CD4-positive, alpha-beta T cell treated with Interleukin-2 at 100 ng/mL for 4 hours (primary cell): ENCODE results near the gene SMAP1.
"Not testable (repeated sequence)": the region's sequence is repeated elsewhere in the genome, so short reads cannot be mapped to it uniquely, and the experiment has no call there.

Experiments used
- DNase-seq: peaks from one replicate; pipeline ENCODE4 v3.0.0-alpha.2; 2020; ENCODE audit warnings: low spot score

Gene SMAP1

DNA sequence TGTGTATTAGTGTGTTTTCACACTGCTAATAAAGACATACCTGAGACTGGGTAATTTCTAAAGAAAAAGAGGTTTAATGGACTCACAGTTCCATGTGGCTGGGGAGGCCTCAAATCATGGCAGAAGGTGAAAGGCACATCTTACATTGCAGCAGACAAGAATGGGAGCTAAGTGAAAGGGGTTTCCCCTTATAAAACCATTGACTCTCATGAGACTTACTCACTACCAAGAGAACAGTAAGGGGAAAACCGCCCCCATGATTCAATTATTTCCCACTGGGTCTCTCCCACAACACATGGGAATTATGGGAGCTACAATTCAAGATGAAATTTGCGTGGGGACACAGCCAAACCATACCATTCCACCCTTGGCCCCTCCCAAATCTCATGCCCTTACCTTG lies 73.1 kb downstream of the SMAP1 start:
- DNase-seq, result not testable (repeated sequence)

DNA sequence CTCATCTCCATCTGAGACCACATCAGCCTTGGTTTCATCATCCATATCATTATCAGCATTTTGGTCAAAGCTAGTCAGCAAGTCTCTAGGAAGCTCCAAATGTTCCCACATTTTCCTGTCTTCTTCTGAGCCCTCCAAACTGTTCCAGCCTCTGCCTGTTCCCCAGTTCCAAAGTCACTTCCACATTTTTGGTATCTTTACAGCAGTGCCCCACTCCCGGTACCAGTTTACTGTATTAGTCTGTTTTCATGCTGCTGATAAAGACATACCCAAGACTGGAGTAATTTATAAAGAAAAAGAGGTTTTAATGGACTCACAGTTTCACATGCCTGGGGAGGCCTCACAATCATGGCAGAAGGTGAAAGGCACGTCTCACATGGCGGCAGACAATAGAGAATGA lies 74.8 kb downstream of the SMAP1 start:
- not testable (repeated sequence) for DNase-seq

DNA sequence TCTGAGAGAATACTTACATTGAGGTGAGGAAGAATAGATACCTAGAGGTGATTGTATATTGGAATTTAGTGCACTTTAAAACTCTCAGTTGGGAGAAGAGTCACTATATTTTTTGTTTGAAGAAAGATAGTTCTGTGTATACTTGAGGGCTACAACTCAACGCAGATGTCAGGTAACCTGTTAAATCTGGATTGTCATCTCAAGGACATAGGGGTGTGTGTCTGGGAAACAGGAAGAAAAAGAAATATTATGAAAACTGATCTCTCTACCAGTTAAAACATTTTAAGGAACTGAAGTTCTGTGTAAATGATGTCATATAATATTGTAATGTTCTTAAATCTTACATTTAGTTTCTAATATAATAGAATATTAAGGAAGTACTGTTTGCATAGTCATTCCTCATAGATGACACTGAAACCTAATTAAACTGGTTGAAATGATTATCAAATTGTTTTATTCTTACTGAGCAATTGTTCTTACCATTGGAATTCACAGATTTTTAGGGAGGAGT lies 86.2 kb downstream of the SMAP1 start:
- DNase-seq, result no peak

DNA sequence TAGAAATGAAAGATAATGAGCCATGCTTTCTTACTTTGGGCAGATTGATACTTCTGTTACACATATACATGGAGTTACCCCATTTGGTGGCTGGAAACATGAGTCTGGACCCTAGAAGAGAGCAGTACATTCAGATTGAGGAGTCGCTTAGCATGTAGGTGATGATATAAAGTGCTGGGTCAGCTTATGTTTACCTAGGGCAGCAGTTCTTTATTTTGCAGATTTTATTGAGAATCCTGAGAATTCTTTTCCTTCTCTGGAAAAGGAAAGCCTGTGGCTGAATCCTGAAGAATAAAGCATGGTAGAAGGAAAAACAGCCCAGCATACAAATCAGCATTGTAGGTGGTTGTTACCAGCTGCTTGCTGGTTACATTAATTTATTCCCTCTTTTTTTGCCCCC lies 91.2 kb downstream of the SMAP1 start:
- DNase-seq, result no peak

DNA sequence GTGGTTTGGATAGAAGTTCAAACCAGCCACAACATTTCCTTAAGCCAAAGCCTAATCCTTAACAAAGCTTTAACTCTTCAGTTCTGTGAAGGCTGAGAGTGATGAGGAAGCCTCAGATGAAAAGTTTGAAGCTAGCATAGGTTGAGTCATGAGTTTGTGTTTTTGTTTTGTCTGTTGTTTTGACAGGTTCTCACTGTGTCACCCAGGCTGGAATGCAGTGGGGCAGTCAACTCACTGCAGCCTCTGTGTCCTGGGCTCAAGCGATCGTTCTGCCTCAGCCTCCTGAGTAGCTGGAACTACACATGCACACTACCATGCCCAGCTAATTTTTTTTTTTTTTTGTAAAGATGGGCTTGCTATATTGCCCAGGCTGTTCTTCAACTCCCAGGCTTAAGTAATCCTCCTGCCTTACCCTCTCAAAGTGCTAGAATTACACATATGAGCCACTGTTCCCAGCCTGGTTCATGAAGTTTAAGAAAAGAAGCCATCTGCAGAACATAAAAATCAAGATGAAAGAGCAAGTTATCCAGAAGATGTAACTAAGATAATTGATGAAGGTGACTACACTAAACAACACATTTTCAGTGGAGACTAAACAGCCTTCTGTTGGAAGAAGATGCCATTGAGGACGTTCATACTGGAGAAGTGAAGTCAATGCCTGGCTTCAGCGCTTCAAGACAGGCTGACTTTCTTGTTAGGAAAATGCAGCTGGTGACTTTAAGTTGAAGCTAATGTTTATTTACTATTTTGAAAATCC lies 96.2 kb downstream of the SMAP1 start:
- no peak for DNase-seq

DNA sequence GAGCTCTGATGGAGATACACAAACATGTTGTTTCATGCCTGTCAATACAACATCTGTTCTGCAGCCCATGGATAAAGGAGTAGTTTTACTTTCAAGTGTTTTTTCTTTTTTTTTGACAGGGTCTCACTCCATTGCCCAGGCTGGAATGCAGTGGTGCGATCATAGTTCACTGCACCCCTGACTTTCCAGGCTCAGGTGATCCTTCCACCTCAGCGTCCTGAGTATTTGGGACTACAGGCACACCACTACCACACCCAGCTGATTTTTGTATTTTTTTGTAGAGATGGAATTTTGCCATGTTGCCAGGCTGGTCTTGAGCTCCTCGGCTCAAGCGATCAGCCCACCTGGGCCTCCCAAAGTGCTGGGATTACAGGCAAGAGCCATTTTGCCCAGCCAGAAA lies 97.0 kb downstream of the SMAP1 start:
- no peak for DNase-seq

DNA sequence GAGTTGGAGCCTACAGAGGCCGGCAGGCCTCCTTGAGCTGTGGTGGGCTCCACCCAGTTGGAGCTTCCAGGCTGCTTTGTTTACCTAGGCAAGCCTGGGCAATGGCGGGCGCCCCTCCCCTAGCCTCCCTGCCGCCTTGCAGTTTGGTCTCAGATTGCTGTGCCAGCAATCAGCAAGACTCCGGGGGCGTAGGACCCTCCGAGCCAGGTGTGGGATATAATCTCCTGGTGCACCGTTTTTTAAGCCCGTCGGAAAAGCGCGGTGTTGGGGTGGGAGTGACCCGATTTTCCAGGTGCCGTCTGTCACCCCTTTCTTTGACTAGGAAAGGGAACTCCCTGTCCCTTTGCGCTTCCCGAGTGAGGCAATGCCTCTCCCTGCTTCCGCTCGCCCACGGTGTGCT lies 103.7 kb downstream of the SMAP1 start:
- DNase-seq, result not testable (repeated sequence)

DNA sequence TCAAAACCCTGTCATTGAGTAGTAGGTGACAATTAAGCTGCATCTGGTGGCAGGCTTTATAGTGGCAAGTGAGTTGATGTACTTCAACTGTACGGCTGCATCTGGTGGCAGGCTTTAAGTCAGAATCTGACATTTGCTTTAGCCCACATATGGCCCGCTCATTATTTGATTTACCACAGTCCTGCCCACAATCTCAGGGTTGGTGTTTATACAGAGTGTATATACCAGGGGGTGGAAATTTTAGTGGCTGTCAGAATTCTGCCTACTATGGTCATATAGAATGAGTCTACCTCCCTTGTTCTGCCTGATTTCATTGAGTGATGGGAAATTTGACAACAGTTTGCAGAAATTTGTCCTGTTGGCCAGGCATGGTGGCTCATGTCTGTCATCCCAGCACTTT lies 112.3 kb downstream of the SMAP1 start:
- no peak for DNase-seq

DNA sequence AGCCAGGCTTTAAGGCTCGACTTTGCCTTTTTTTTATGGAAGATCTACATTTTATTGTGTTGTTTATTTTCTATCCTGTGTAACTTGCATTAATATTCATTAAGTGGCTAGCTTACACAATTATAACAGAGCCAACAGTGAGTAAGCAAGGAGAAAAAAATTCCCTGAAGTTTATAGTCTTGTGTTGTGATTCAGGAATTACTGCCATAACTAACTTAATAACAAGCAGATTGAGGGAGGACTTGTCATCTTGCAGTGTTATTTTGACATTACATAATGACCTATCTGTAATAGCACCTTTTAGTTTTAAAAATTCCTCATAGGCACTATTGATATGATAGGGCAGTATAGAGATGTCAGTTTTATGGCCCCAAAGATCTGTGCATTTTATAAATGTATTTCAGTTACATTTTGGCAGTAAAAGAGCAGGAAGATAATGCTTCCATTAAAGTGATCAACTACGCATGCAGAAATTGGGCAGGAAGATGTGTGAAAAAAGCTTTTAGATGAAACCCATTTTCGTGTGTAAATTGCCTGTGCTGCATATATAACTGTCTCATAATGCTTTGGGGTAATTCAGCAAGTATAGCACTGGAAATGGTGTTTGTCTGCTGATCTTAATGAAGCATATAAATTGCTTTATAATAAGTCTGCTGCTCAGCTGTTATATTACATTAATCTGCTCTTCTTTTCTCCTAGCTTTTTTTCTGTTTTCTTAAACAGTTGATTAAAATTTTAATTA lies 123.0 kb downstream of the SMAP1 start:
- no peak for DNase-seq

DNA sequence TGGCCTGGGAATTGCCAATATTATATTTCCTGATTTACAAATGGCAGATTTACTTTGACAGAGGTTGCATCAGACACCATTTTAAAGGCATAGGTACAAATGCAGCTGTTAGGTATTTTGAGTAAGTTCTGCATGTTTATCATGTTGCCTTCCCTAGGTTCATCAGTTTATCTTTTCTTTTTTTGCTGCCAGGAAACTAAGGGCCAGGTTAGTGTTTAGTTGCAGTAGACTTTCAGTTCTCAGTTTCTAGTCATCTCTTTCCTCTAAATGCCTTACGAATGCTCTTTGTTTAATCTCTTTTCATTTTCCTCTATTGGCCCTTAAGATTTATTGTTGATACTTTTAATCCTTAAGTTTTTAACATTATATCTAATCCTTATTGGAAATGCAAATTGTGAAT lies 129.9 kb downstream of the SMAP1 start:
- DNase-seq, result no peak

DNA sequence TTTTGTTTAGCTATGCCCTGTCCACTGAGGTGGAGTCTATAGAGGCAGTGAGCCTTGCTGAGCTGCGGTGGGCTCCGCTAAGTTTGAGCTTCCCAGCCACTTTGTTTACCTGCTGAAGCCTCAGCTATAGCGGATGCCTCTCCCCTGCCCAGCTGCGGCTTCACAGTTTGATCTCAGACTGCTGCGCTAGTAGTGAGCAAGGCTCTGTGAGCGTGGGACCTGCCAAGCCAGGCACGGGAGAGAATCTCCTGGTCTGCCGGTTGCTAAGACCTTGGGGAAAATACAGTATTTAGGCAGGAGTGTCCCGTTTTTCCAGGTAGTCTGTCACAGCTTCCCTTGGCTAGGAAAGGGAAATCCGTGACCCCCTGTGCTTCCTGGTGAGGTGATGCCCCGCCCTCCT lies 138.4 kb downstream of the SMAP1 start:
- DNase-seq, result no peak

DNA sequence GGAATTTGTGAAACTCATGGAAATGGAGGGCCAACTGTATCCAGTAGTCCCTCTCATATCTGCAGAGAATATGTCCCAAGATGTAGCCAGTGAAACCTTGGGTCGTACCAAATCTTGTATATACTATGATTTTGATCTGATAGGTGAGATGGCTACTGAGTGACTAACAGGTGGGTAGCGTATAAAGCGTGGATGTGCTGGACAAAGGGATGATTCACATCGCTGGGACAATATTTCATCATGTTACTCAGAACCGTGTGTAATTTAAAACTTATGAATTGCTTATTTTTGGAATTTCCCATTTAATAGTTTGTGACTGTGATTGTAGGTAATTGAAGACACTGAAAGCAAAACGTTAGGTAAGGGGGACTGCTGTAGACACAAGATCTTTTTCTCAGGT lies 144.1 kb downstream of the SMAP1 start:
- no peak for DNase-seq

DNA sequence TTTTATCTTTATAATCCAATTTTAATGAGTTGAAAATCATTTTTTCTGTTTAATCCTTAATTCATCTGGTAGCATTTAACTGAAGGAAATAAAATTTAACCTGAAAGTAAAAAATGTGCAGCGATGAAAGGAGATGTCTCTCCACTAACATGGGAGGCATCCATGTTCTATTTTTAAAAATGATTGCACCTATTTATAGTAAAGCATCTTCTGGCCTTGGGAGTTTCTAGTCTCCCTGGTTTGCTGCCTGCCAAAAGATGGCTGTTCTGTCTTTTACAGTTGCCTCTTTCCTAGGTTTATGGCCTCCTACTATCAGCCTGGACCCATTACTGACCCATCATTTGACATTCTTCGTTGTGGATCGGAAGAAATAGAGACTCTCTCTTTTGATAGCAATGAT lies 146.2 kb downstream of the SMAP1 start:
- no peak for DNase-seq

DNA sequence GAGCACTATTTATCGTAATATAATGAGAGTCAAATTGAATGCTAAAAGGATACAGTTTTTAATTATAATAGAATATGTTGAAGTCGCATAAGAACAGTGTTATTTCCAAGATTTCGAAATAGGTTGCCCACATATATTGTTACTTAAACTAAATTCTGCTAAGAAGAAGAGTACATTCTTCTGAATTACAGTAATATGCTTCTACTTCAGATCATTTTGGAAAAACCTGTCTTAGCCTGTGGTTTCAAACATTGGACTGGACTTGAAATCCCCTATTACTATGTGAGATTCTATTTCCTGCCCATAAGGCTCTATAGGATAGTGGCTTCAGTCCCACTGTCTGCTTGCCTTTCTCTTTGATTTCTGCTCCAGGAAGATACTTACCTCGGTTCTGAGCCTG lies 152.0 kb downstream of the SMAP1 start:
- no peak for DNase-seq

DNA sequence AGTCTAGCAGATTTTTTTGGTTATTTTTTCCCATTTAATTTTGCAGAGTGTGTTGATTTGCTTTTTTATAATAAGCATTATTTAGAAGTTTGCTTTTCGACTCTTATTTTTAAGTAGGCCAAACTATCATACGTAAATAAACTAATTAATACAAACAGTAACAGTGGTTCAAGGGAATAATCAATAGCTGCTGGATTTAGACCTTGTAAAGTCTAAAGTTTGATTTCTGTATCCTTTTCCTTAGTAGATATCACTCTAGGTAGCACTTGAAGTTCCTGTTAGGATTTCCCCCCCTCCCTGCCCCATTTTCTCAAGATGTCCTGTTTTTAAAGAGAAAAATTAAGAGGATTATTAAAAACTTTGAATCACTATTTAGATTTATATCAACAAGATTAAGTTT lies 153.1 kb downstream of the SMAP1 start:
- no peak for DNase-seq

DNA sequence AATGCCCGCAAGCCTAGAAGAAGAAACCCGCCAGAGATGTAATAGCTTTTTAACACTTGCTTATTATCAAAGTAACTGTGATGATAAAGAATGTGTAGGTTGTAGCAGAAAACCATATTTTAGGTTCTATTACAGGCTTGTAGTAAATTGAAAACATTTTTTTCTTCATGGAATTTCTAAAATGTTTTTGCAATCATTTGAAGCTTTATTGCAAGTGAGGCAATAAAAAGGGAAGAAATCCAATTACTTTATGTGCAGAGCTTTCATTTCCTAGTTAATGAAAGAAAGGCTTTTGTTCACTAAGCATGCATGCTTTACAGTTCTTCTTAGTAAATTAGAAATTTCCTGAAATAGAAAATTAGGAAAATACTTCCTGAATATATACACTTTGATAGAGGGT lies 154.1 kb downstream of the SMAP1 start:
- no peak for DNase-seq

DNA sequence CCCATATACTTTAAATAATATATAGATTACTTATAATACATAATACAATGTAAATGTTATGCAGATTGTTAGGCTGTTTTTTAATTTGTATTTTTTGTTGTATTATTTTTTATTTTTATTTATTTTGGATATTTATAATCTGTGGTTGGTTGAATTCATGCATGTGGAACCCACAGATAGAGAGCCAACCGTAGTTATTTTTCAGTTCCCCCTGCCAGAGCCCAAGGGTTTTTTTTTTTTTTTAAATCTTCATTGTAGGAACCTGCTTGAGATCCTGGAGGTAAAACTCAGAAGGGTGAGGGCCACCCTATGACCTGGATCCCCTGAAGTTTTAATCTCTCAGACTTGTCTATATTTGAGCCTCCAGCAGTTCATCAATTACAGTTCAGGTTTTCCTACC lies 156.0 kb downstream of the SMAP1 start:
- no peak for DNase-seq

DNA sequence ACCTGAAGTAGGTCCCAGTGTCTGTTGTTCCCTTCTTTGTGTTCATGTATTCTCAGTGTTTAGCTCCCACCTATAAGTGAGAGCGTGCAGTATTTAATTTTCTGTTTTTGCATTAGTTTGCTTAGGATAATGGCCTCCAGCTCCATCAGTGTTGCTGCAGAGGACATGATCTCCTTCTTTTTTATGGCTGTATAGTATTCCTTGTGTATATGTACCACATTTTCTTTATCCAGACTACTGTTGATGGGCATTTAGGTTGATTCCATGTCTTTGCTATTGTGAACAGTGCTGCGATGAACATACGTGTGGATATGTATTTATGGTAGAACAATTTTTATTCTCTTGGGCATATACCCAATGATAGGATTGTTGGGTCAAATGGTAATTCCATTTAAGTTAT lies 163.7 kb downstream of the SMAP1 start:
- no peak for DNase-seq

DNA sequence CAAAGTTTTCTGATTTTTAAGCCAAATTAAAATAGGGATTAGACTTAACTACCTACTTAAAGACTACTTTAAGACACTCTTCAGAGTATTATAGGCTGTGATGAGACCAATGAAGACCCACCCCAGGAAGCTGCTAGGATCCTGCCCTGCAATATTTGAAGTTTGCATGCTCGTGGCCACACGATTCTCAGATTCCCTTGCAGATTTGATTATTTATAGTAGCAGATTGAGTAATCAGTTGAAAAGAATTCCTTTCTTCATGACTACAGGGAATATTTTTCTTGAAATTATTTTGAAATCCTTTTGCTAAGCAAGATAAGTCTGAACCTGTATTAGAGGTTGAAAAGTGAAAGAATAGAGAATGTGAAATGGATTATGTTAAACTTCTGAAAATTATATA lies 166.8 kb downstream of the SMAP1 start:
- no peak for DNase-seq

DNA sequence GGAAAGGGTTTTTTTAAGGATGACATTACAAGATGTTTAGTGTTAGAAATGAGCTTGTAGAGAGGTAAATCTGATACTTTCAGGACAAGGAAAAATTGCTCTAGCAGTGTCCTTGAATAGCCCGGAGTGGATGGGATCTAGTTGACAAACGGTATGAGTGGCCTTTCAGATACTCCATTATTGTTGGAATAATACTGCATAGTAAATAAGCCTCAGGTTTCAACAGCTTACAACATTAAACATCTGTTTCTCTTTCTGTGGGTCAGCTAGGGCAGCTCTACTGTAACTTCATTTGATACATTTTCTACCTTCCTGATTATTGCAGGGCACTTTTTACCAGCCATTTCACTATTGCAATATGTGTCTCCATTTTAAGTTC lies 171.2 kb downstream of the SMAP1 start:
- DNase-seq, result no peak

DNA sequence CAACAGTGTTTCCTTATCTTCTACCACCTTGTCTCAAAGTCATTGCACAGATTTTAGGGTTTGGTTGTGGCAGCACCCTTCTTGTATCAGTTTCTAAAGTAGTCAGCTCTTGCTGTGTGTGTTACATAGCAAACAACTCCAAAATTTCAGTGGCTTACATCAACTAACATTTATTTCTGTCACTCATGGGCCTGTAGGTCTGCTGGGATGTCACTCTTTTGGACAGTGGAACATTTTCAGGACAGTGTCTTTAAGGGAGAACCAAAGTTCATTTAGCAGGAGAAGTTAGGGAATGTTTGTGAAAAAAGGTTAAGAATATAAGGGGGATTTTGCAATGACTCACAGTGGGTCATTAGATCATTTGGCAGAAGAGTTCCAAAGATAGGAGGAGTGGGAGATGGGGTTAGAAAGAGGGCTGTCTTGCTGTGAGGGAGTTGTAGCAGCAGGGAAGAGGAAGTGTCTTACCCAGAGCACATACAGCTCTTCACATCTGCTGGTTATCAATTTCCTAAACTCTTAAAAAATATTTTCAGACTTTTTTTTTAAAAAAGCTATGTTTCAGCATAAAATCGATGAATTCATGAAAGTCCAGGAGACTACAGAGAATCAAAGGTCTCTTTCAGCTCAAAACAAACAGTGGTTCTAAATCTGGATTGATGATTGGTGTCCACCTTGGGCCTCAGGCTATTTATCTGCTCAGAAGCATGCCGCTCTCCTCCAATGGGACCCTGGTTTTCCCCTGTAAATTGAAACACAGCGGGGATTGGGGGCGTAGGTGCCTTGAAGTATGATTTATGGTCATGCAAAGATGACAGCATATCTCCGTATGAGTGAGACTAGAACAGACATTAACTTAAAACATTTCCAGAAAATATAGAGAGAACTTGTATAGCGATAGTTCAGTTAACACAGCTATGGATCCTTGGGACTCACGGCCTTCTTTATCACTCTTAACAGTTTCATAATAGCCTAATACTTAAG lies 171.9 kb downstream of the SMAP1 start:
- no peak for DNase-seq

DNA sequence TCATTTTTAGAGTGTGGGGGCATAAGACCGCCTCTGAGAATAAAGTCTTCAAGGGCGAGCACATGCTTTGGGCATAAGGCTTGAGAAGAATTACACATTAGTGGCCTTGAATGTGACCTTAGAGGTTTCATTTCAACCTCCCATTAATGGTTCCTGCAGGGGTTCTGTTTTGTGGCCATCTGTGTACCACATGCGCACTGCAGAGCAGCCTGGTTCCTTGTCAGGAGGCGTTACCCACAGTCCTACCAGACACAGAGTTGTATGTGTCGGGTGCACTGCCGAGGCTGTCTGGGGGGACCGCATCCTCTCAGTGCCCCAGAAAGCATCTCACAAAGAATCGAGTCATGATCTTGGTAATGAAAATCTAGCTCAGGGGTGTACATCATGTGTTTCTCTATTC lies 173.4 kb downstream of the SMAP1 start:
- no peak for DNase-seq

DNA sequence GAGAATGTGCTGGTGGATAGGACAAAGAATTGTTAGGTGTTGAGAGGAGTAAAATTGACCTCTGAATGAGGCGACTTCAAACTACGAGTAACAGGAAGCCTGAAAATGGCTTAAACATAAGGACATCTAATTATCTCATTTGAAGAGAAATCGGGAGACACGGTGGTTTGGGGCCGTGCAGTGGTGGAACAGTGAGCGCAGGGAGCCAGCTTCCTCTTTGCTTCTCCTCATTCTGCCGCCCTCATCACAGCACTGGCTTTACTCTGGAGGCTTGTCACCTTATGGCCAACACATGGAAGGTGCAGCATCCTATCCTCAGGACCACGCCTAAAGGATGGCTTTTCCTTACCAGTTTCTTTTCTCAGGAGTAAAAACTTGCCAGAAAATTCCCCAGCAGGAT lies 174.9 kb downstream of the SMAP1 start:
- DNase-seq, result no peak
